H1 (cell line): ENCODE results near the gene CBLC.

ENCODE experiments used
- ATF2 ChIP-seq: IDR thresholded peaks from 2 replicates; pipeline ENCODE4 v1.6.1; 2012; ENCODE audit warnings: low read length, inconsistent platforms
- ATF3 ChIP-seq: IDR thresholded peaks from 2 replicates; pipeline ENCODE4 v1.6.1; 2011; ENCODE audit warnings: low read depth, mild to moderate bottlenecking, low read length; ENCODE audit not compliant: insufficient read depth
- BRCA1 ChIP-seq: IDR thresholded peaks from 2 replicates; pipeline ENCODE4 v1.6.1; 2012; ENCODE audit warnings: low read depth, low read length, improper control_type of control experiment
- CTCF ChIP-seq, 3 experiments: IDR thresholded peaks; 1 replicate in 2 of 3; 2 replicates in 1 of 3; pipeline versions ENCODE4 v1.5.1 to v1.6.1; 2011; ENCODE audit warnings: low read length in 3 of 3, mild to moderate bottlenecking in 3 of 3, inconsistent platforms in 2 of 3, low read depth in 1 of 3, moderate library complexity in 1 of 3; ENCODE audit not compliant: insufficient read depth in 1 of 3; ENCODE audit errors: control extremely low read depth in 1 of 3
- EZH2 ChIP-seq: fragments of 200-600 bp; sonication (generic); IDR thresholded peaks from 2 replicates; pipeline ENCODE4 v1.7.1; 2012; ENCODE audit warnings: low read depth, mild to moderate bottlenecking, moderate library complexity, low read length, inconsistent platforms; ENCODE audit not compliant: severe bottlenecking
- POLR2A ChIP-seq, 2 experiments: IDR thresholded peaks; 1 replicate in 1 of 2; 2 replicates in 1 of 2; pipeline ENCODE4 v1.6.1; 2011; ENCODE audit warnings: low read depth in 2 of 2, low read length in 2 of 2, mild to moderate bottlenecking in 2 of 2; ENCODE audit errors: control extremely low read depth in 1 of 2
- POLR2AphosphoS5 ChIP-seq: IDR thresholded peaks from 2 replicates; pipeline ENCODE4 v1.6.1; 2011; ENCODE audit warnings: low read depth, low read length
- RAD21 ChIP-seq, 2 experiments: IDR thresholded peaks in 1 of 2; conservative IDR thresholded peaks in 1 of 2; 2 replicates each; pipeline ENCODE4 v1.6.1; 2011; ENCODE audit warnings: low read depth in 2 of 2, low read length in 2 of 2, improper control_type of control experiment in 1 of 2, inconsistent platforms in 1 of 2, mild to moderate bottlenecking in 1 of 2, moderate library complexity in 1 of 2
- RBBP5 ChIP-seq: IDR thresholded peaks from 2 replicates; pipeline ENCODE4 v1.7.1; 2012; ENCODE audit warnings: low read depth, mild to moderate bottlenecking, inconsistent platforms, low read length, moderate library complexity, borderline replicate concordance
- RFX5 ChIP-seq: IDR thresholded peaks from 2 replicates; pipeline ENCODE4 v1.6.1; 2011; ENCODE audit warnings: low read depth, low read length, improper control_type of control experiment, borderline replicate concordance
- SUZ12 ChIP-seq: fragments of 200-600 bp; sonication (generic); IDR thresholded peaks from 2 replicates; pipeline ENCODE4 v1.6.1; 2012; ENCODE audit warnings: mild to moderate bottlenecking, inconsistent platforms, low read length, moderate library complexity, mixed read lengths

DNA sequence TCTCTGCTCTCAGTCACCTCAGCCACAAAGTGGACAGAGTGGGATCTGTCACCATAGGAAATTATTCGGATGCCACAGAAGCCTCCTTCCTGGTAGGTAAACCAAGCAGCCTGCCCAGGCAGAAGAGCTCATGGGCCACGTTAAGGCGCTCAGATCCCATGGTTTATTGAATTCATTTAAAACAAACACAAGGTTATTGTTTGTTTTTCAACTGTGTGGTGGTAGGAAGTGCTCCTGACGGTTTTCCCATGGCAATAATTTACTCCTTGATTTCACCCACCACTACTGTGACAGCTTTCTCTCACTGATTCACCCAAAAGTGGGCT lies 45.6 kb downstream of the CBLC start:
- TF ChIP-seq POLR2A (IDR thresholded peaks at IDR 0.05; ENCODE audit: control extremely low read depth in 1 of 2, low read depth in 2 of 2, low read length in 2 of 2): no peak
- TF ChIP-seq CTCF (IDR thresholded peaks at IDR 0.05; ENCODE audit: control extremely low read depth in 1 of 3, insufficient read depth in 1 of 3, low read depth in 1 of 3, low read length in 3 of 3): no peak
- no peak for TF ChIP-seq RBBP5
- TF ChIP-seq POLR2AphosphoS5: no peak
- TF ChIP-seq RAD21 (IDR thresholded peaks at IDR 0.05 in 1 of 2, conservative IDR thresholded peaks at IDR 0.05 in 1 of 2; ENCODE audit: low read depth in 2 of 2, low read length in 2 of 2): no peak
- no peak for TF ChIP-seq EZH2
- no peak for TF ChIP-seq ATF3
- TF ChIP-seq SUZ12: no peak
- TF ChIP-seq ATF2: no peak
- no peak for TF ChIP-seq BRCA1
- TF ChIP-seq RFX5: no peak
